Spinal cord (tissue), 10 donors: ENCODE results near the gene MKX. TPM values are rescaled to one million over a fixed set of nuclear protein-coding genes. Genes with fewer than 3 reads are reported as not detected.

Experiments used
- DNase-seq, 6 donors: peaks; one replicate each; pipeline versions ENCODE4 v3.0.0 to v3.0.0-alpha.2; 2013 to 2015; ENCODE audit warnings: low spot score in 6 of 6, low read depth in 4 of 6
- H3K27ac ChIP-seq: one replicate; pipeline ENCODE4 v1.5.1; 2013; ENCODE audit warnings: low read depth, low read length, control low read depth
- H3K27me3 ChIP-seq: one replicate; pipeline ENCODE4 v1.6.1; 2013; ENCODE audit warnings: low read length; ENCODE audit not compliant: control insufficient read depth, insufficient read depth
- H3K36me3 ChIP-seq: one replicate; pipeline ENCODE4 v1.6.1; 2013; ENCODE audit warnings: low read length; ENCODE audit not compliant: control insufficient read depth, insufficient read depth
- H3K4me1 ChIP-seq: one replicate; pipeline ENCODE4 v1.6.1; 2013; ENCODE audit warnings: low read length; ENCODE audit not compliant: control insufficient read depth, insufficient read depth
- H3K4me3 ChIP-seq: one replicate; pipeline ENCODE4 v1.5.1; 2013; ENCODE audit warnings: low read depth, low read length, control low read depth
- H3K9me3 ChIP-seq: one replicate; pipeline ENCODE4 v1.6.1; 2013; ENCODE audit warnings: low read length; ENCODE audit not compliant: control insufficient read depth, insufficient read depth
- WGBS: methylation state at CpG from one replicate; pipeline ENCODE4 v1.1.5; 2013; ENCODE audit warnings: missing lambda C conversion rate; ENCODE audit not compliant: insufficient coverage; 5-methylcytosine and 5-hydroxymethylcytosine counted together
- polyA plus RNA-seq, 2 donors: library from polyadenylated mRNA; unstranded; fragments of 120-200 nt; gene quantifications; one replicate each; pipeline ENCODE4 v1.2.1, GENCODE V29; 2013; ENCODE audit not compliant: insufficient read length in 2 of 2
- total RNA-seq, 2 donors: library from RNA; depleted of rRNA in 1 of 2; stranded (reverse); fragments of 120-200 nt in 1 of 2; fragments of >200 nt in 1 of 2; gene quantifications; one replicate each; pipeline versions ENCODE4 v1.2.3 to v1.2.4, GENCODE V29; 2013 to 2014
- donor health status: healthy.

The MKX gene
- total and polyA plus RNA-seq, 4 donors: 2.3 to 6.6 (median 3.0) TPM

- H3K27me3 ChIP-seq: no peaks in the 10 kb centered on the region
- H3K4me1 ChIP-seq: peaks cover 3% of the 10 kb centered on the region
- no peaks in the 10 kb centered on the region for H3K9me3 ChIP-seq
- no peak overlapping the region for H3K27ac ChIP-seq
- H3K36me3 ChIP-seq: no peaks in the 10 kb centered on the region
- DNase-seq: no peak
- 80% methylated on average over 1 of the region's 3 CpGs for WGBS
- no peak overlapping the region for H3K4me3 ChIP-seq
These were observed 27.8 kb downstream of the MKX start for GRCh38 chr10:27717861-27718260.

GRCh38 chr10:27717224-27717623 lies 28.4 kb downstream of the MKX start:
- no peak overlapping the region for H3K4me3 ChIP-seq
- WGBS: no CpG with 5 or more reads among the region's 3 CpGs
- H3K27ac ChIP-seq: no peak overlapping the region
- H3K9me3 ChIP-seq: no peaks in the 10 kb centered on the region
- H3K4me1 ChIP-seq: peaks cover 3% of the 10 kb centered on the region
- H3K27me3 ChIP-seq: no peaks in the 10 kb centered on the region
- no peaks in the 10 kb centered on the region for H3K36me3 ChIP-seq
- DNase-seq: no peak

- no CpG with 5 or more reads among the region's 5 CpGs for WGBS
- Histone ChIP-seq H3K27me3 (no peaks in the 10 kb centered on the region), H3K36me3 (no peaks in the 10 kb centered on the region), H3K4me1 (peaks cover 3% of the 10 kb centered on the region), H3K4me3 (no peak overlapping the region), H3K27ac (no peak overlapping the region), H3K9me3 (no peaks in the 10 kb centered on the region)
- DNase-seq: no peak
These were observed 29.1 kb downstream of the MKX start for GRCh38 chr10:27716521-27716920.

- Histone ChIP-seq H3K27ac (no peak overlapping the region), H3K4me1 (peaks cover 3% of the 10 kb centered on the region), H3K4me3 (no peak overlapping the region), H3K9me3 (no peaks in the 10 kb centered on the region), H3K36me3 (no peaks in the 10 kb centered on the region), H3K27me3 (no peaks in the 10 kb centered on the region)
- DNase-seq: no peak
- WGBS: 83% methylated on average over 3 of the region's 3 CpGs
These were observed 30.1 kb downstream of the MKX start for GRCh38 chr10:27715505-27715904.

GRCh38 chr10:27714349-27714748 lies 31.3 kb downstream of the MKX start:
- WGBS: no CpG with 5 or more reads among the region's 4 CpGs
- no peak for DNase-seq
- Histone ChIP-seq H3K27ac (no peak overlapping the region), H3K9me3 (no peaks in the 10 kb centered on the region), H3K4me3 (no peak overlapping the region), H3K36me3 (no peaks in the 10 kb centered on the region), H3K4me1 (peaks cover 3% of the 10 kb centered on the region), H3K27me3 (no peaks in the 10 kb centered on the region)

GRCh38 chr10:27713941-27714340 lies 31.7 kb downstream of the MKX start:
- Histone ChIP-seq H3K9me3 (no peaks in the 10 kb centered on the region), H3K27me3 (no peaks in the 10 kb centered on the region), H3K4me1 (peaks cover 3% of the 10 kb centered on the region), H3K4me3 (no peak overlapping the region), H3K36me3 (no peaks in the 10 kb centered on the region), H3K27ac (no peak overlapping the region)
- WGBS: no CpG with 5 or more reads among the region's 3 CpGs
- DNase-seq: peak in 2 of 6 donors; percentile 13 to 56

- H3K4me3 ChIP-seq: no peak overlapping the region
- no peaks in the 10 kb centered on the region for H3K27me3 ChIP-seq
- H3K9me3 ChIP-seq: no peaks in the 10 kb centered on the region
- H3K4me1 ChIP-seq: peaks cover 3% of the 10 kb centered on the region
- H3K27ac ChIP-seq: no peak overlapping the region
- DNase-seq: no peak
- no peaks in the 10 kb centered on the region for H3K36me3 ChIP-seq
These were observed 35.6 kb downstream of the MKX start for GRCh38 chr10:27710014-27710413.

GRCh38 chr10:27709304-27709703 lies 36.3 kb downstream of the MKX start:
- no peaks in the 10 kb centered on the region for H3K36me3 ChIP-seq
- no peaks in the 10 kb centered on the region for H3K27me3 ChIP-seq
- no peak for DNase-seq
- H3K4me3 ChIP-seq: no peak overlapping the region
- no peaks in the 10 kb centered on the region for H3K9me3 ChIP-seq
- H3K27ac ChIP-seq: no peak overlapping the region
- WGBS: 96% methylated on average over 2 of the region's 3 CpGs
- H3K4me1 ChIP-seq: no peaks in the 10 kb centered on the region

- H3K27ac ChIP-seq: peak overlapping the region; percentile 55
- H3K4me3 ChIP-seq: no peak overlapping the region
- H3K27me3 ChIP-seq: no peaks in the 10 kb centered on the region
- no peaks in the 10 kb centered on the region for H3K36me3 ChIP-seq
- H3K9me3 ChIP-seq: no peaks in the 10 kb centered on the region
- peak in 4 of 6 donors; percentile 22 to 82 (median 54) for DNase-seq
- 0% methylated on average over 1 of the region's 3 CpGs for WGBS
- no peaks in the 10 kb centered on the region for H3K4me1 ChIP-seq
These were observed 43.6 kb downstream of the MKX start for GRCh38 chr10:27701938-27702537.

GRCh38 chr10:27699776-27700175 lies 45.8 kb downstream of the MKX start:
- no CpG with 5 or more reads among the region's 2 CpGs for WGBS
- Histone ChIP-seq H3K9me3 (no peaks in the 10 kb centered on the region), H3K27ac (no peak overlapping the region), H3K36me3 (no peaks in the 10 kb centered on the region), H3K27me3 (no peaks in the 10 kb centered on the region), H3K4me1 (no peaks in the 10 kb centered on the region), H3K4me3 (no peak overlapping the region)
- no peak for DNase-seq
